Gastroesophageal sphincter (tissue), 3 donors: ENCODE data around the gene DYRK1A.

Experiments
- EP300 ChIP-seq: sonication (generic); formaldehyde crosslinking; IDR thresholded peaks from one replicate; pipeline ENCODE4 v1.6.1; 2017; ENCODE audit warnings: antibody characterized with exemption, mild to moderate bottlenecking
- POLR2A ChIP-seq, 2 donors: fragments of 450-650 bp; IDR thresholded peaks; one replicate each; pipeline ENCODE4 v1.6.1; 2017; ENCODE audit warnings: antibody characterized with exemption in 2 of 2, mild to moderate bottlenecking in 2 of 2, moderate library complexity in 1 of 2
- POLR2AphosphoS5 ChIP-seq: sonication (generic); formaldehyde crosslinking; IDR thresholded peaks from one replicate; pipeline ENCODE4 v1.6.1; 2017; ENCODE audit warnings: antibody characterized with exemption
- TF ChIP-seq, protein P1 (sequence below), 4 experiments: fragments of 200-600 bp in 2 of 4; fragments of 450-650 bp in 2 of 4; sonication (generic) in 1 of 4; IDR thresholded peaks; one replicate each; pipeline ENCODE4 v1.5.1; 2017 to 2019; ENCODE audit warnings: antibody characterized with exemption in 4 of 4, mild to moderate bottlenecking in 2 of 4, moderate library complexity in 2 of 4

GRCh38 chr21:37446552-37446951, 80.0 kb downstream of the DYRK1A start:
- TF ChIP-seq EP300 (no peak), POLR2A (IDR thresholded peaks at IDR 0.05) (no peak), POLR2AphosphoS5 (no peak)
- TF ChIP-seq, protein P1, sequence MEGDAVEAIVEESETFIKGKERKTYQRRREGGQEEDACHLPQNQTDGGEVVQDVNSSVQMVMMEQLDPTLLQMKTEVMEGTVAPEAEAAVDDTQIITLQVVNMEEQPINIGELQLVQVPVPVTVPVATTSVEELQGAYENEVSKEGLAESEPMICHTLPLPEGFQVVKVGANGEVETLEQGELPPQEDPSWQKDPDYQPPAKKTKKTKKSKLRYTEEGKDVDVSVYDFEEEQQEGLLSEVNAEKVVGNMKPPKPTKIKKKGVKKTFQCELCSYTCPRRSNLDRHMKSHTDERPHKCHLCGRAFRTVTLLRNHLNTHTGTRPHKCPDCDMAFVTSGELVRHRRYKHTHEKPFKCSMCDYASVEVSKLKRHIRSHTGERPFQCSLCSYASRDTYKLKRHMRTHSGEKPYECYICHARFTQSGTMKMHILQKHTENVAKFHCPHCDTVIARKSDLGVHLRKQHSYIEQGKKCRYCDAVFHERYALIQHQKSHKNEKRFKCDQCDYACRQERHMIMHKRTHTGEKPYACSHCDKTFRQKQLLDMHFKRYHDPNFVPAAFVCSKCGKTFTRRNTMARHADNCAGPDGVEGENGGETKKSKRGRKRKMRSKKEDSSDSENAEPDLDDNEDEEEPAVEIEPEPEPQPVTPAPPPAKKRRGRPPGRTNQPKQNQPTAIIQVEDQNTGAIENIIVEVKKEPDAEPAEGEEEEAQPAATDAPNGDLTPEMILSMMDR (IDR thresholded peaks at IDR 0.05): no peak
